ENCODE results near the gene MMP15. TPM values are rescaled to one million over a fixed set of nuclear protein-coding genes. Genes with fewer than 3 reads are reported as not detected.
A peak's percentile ranks its signal among the peaks of the same experiment; 100 is the strongest.

The MMP15 gene
- total and polyA plus RNA-seq, 2 donors (not counting 3 experiments of a cell fraction or from before 2014, with no cell fraction given) = 12.6 to 16.0 TPM

DNA sequence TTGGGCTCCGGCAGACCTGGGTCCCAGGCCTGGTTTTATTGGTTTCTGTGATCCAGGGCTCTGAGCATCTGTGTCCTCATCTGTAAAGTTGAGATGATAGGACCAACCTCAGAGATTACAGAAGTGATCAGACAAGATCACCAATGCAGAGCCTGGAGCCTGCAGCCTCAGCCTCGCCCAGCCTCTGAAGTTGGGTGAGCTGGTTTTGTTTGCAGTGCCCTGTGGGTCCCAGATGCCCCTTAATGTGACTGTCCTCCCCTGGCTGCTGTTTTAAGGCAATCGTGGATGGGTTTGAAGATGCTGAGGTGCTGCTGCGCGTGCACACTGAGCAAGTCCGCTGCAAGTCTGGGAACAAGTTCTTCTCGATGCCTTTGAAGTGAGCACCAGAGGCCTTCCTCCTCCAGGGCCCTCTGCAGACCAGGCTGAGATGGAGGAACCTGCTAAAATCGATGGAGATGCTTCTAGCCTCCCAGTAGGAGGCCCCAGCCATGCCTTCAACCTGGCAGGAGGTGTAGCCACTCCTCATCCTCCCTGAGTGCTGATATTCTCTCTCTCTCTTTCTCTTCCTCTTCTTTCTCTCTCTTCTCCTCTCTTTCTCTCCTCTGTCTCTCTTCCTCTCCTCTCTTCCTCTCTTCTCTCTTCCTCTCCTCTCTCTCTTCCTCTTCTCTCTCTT lies 5.6 kb upstream of the MMP15 start:
- dilution Hi-C loops (cut with MboI; ENCODE audit: extremely low pct_ligation_motif_present, low sequenced_read_pairs) = no loop called here
- Histone ChIP-seq H3K4me3 (replicated peaks in 1 of 3; ENCODE audit: insufficient read depth in 1 of 3, low read depth in 1 of 3, low read length in 3 of 3) (no peak overlapping the region), H3K27me3 (ENCODE audit: control insufficient read depth in 2 of 2, insufficient read depth in 2 of 2, low read length in 2 of 2) (no peaks in the 10 kb centered on the region), H2AFZ (ENCODE audit: low read depth, low read length) (no peak overlapping the region), H3K9me1 (replicated peaks; ENCODE audit: control insufficient read depth, extremely low read depth, insufficient read depth, low read length) (no peaks in the 10 kb centered on the region), H3K36me3 (ENCODE audit: control insufficient read depth in 2 of 2, extremely low read depth in 1 of 2, insufficient read depth in 2 of 2, low read length in 2 of 2) (peaks cover 0 to 9% of the 10 kb centered on the region in 2 experiments), H3K9ac (replicated peaks; ENCODE audit: extremely low read depth, insufficient read depth, low read length) (no peak overlapping the region), H3K9me3 (replicated peaks; ENCODE audit: control insufficient read depth, insufficient read depth, low read length) (no peaks in the 10 kb centered on the region), H3K4me1 (ENCODE audit: control insufficient read depth, extremely low read depth, insufficient read depth, low read length) (peaks cover 13% of the 10 kb centered on the region), H3K27ac (ENCODE audit: insufficient read depth, low read depth, low read length) (no peak overlapping the region), H4K20me1 (replicated peaks; ENCODE audit: control insufficient read depth, extremely low read depth, insufficient read depth, low read length) (no peaks in the 10 kb centered on the region), H3K79me2 (ENCODE audit: control insufficient read depth, insufficient read depth, low read length) (no peaks in the 10 kb centered on the region), H3K4me2 (ENCODE audit: insufficient read depth, low read length) (no peak overlapping the region)
- intact Hi-C loops (cut with micrococcal nuclease) = loop anchor here (1.0 to 2.0 kb wide), 3 partner anchors 102 to 287 kb away; partner anchors contain the start of gene CSNK2A2
- POLR2A ChIA-PET = no interaction called here
- FAIRE-seq = no peak
- TF ChIP-seq, protein P1, sequence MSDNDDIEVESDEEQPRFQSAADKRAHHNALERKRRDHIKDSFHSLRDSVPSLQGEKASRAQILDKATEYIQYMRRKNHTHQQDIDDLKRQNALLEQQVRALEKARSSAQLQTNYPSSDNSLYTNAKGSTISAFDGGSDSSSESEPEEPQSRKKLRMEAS (IDR thresholded peaks at IDR 0.05; ENCODE audit: insufficient read depth, insufficient read length) = no peak
- no peak for TF ChIP-seq GATA2 (IDR thresholded peaks at IDR 0.05; ENCODE audit: insufficient read depth, insufficient read length, low read depth, low read length)
- CTCF ChIA-PET = interaction anchor here (1.0 to 2.6 kb wide), 6 partner anchors 9 to 287 kb away, joined by 3 to 40 read pairs (median 6); no protein-coding TSS in a partner anchor
- no TSS peak for BruUV-seq (replicated peaks)
- no peak for DNase-seq (ENCODE audit: low read depth, low spot score)

DNA sequence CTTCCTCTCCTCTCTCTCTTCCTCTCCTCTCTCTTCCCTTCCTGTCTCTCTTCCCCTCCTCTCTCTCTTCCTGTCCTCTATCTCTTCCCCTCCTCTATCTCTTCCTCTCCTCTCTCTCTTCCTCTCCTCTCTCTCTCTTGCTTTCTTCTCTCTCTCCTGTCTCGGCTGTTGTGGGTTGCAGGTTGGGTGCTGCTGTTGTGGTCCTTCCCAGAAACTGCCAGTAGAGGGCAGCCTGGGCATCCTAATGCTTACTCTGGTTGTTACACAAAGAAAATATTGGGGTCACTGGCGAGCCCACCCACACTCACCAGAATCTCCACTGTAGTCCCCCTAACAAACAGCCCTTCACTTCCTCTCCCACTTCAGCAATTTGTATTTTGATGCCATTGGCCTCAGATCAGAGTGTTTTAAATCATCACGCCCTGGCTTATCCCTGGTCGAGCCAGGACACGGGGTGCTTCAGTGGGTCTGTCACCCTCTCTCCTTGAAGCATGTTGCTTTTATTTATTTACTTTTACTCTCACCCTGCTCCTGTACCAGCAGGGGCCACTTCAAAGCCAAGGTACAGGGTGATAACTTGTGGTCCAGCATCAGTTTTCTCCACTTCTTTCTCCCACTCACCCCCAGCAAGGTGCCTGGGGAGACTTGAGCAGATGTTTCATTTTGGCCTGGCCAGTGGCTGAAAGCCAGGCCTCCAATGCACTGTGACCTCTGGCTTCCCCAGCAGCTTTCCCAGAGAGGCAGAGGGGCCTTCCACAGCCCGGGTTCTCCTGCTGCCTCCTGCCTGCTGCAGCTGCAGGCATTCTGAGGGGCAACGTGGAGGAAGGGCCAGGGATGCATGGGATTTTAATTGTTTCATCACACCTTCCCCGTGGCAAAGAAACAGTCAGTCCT lies 4.7 kb upstream of the MMP15 start:
- TF ChIP-seq GATA2 (IDR thresholded peaks at IDR 0.05; ENCODE audit: insufficient read depth, insufficient read length, low read depth, low read length) (no peak), POLR2A (IDR thresholded peaks at IDR 0.05; ENCODE audit: low read depth, low read length) (no peak)
- TF ChIP-seq, protein P2, sequence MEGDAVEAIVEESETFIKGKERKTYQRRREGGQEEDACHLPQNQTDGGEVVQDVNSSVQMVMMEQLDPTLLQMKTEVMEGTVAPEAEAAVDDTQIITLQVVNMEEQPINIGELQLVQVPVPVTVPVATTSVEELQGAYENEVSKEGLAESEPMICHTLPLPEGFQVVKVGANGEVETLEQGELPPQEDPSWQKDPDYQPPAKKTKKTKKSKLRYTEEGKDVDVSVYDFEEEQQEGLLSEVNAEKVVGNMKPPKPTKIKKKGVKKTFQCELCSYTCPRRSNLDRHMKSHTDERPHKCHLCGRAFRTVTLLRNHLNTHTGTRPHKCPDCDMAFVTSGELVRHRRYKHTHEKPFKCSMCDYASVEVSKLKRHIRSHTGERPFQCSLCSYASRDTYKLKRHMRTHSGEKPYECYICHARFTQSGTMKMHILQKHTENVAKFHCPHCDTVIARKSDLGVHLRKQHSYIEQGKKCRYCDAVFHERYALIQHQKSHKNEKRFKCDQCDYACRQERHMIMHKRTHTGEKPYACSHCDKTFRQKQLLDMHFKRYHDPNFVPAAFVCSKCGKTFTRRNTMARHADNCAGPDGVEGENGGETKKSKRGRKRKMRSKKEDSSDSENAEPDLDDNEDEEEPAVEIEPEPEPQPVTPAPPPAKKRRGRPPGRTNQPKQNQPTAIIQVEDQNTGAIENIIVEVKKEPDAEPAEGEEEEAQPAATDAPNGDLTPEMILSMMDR (IDR thresholded peaks at IDR 0.05; ENCODE audit: extremely low read depth in 1 of 2, insufficient read depth in 1 of 2, low read depth in 1 of 2, low read length in 2 of 2) = peak; percentile 73 to 74
- H3K36me3 ChIP-seq (ENCODE audit: control insufficient read depth in 2 of 2, extremely low read depth in 1 of 2, insufficient read depth in 2 of 2, low read length in 2 of 2) = peaks cover 0 to 9% of the 10 kb centered on the region in 2 experiments
- H3K9me1 ChIP-seq (replicated peaks; ENCODE audit: control insufficient read depth, extremely low read depth, insufficient read depth, low read length) = no peaks in the 10 kb centered on the region
- FAIRE-seq (peak; percentile 4), DNase-seq (ENCODE audit: low read depth, low spot score) (peak; percentile 61)
- no peak overlapping the region for H3K9ac ChIP-seq (replicated peaks; ENCODE audit: extremely low read depth, insufficient read depth, low read length)
- dilution Hi-C loops (cut with MboI; ENCODE audit: extremely low pct_ligation_motif_present, low sequenced_read_pairs) (no loop called here), intact Hi-C loops (cut with micrococcal nuclease) (loop anchor here (1.0 to 2.0 kb wide), 3 partner anchors 101 to 286 kb away; partner anchors contain the start of gene CSNK2A2)
- H3K27ac ChIP-seq (ENCODE audit: insufficient read depth, low read depth, low read length) = no peak overlapping the region
- H2AFZ ChIP-seq (ENCODE audit: low read depth, low read length) = no peak overlapping the region
- H3K9me3 ChIP-seq (replicated peaks; ENCODE audit: control insufficient read depth, insufficient read depth, low read length) = no peaks in the 10 kb centered on the region
- ChIA-PET CTCF (interaction anchor here (4.5 to 5.6 kb wide), 2 partner anchors 100 to 107 kb away, joined by 48 to 81 read pairs; partner anchors contain the start of gene CFAP20), POLR2A (no interaction called here)
- H3K4me1 ChIP-seq (ENCODE audit: control insufficient read depth, extremely low read depth, insufficient read depth, low read length) = peaks cover 19% of the 10 kb centered on the region
- H4K20me1 ChIP-seq (replicated peaks; ENCODE audit: control insufficient read depth, extremely low read depth, insufficient read depth, low read length) = no peaks in the 10 kb centered on the region
- H3K79me2 ChIP-seq (ENCODE audit: control insufficient read depth, insufficient read depth, low read length) = no peaks in the 10 kb centered on the region
- BruUV-seq (replicated peaks) = TSS peak; percentile 97
- no peaks in the 10 kb centered on the region for H3K27me3 ChIP-seq (ENCODE audit: control insufficient read depth in 2 of 2, insufficient read depth in 2 of 2, low read length in 2 of 2)
- no peak overlapping the region for H3K4me2 ChIP-seq (ENCODE audit: insufficient read depth, low read length)
- H3K4me3 ChIP-seq (replicated peaks in 1 of 3; ENCODE audit: insufficient read depth in 1 of 3, low read depth in 1 of 3, low read length in 3 of 3) = no peak overlapping the region

Data from endothelial cell of umbilical vein (primary cell).